ENCODE results near the gene VCP. TPM values are rescaled to one million over a fixed set of nuclear protein-coding genes. Genes with fewer than 3 reads are reported as not detected.

Gene VCP
- total RNA-seq, result 100 to 1,000 TPM in 3 of 4 donors, 10 to 100 TPM in 1; 57.6 to 252 (median 174) TPM

DNA sequence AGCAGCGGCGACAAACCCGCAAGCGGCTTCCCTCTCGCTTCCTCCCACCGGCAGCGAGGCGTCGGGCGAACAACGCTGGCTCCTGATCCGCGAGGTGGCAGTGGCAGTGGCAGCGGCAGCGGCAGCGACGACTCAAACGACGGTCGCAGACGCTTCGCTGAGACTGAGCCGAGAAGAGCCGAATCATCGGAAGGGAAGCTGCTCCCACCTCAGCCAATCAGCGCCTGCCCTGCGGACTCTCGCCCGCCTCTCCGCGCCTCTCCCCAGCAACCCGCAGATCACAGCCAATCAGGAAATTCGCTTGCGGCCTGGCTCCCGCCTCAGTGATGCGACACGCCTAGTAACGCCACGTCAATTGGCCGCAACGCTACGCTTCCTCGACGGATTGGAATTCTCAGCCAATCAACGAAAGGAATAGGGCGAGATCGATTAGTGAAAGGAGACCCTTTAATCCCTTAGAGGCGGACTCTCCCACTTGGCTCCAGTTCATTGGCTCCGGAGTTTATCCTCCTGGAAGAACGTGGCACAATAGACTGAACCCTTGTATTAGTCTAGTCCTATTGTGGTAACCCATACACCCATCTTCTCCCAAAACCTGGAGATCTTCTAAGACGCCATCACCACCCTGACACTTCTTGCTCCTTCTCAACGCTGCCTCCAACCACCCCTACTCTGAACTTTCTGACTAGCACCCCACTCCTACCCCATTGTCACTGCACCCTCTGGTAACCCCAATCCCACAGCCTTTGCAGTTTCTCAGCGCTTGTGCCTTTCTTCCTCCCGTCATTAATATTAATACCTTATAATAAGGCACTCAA is at the start of gene VCP:
VCP (minus strand) TSS at position 165 of the 818 bp plus-strand sequence. CDS start 272 bp downstream, outside the sequence.
- intact Hi-C loops (cut with DNase I; ENCODE audit: low total_unique reads), result loop anchor here (10.0 kb wide), 1 partner anchor 88 kb away; the partner anchor contains the start of gene DNAJB5
- Histone ChIP-seq H3K36me3 (no peaks in the 10 kb centered on the region), H3K4me1 (peaks cover 17 to 20% of the 10 kb centered on the region in 2 donors), H3K4me3 (peak within 1 kb of the TSS; percentile 54 to 99), H3K27me3 (no peaks in the 10 kb centered on the region), H3K9me3 (no peaks in the 10 kb centered on the region), H3K27ac (peak within 1 kb of the TSS; percentile 98 to 100)
- TF ChIP-seq POLR2A (IDR thresholded peaks at IDR 0.05), result peak; percentile 83 to 94
- no peak for TF ChIP-seq CTCF (IDR thresholded peaks at IDR 0.05)
- DNase-seq, result peak; percentile 97

GRCh38 chr9:35116898-35117551 is 44.6 kb upstream of the VCP start:
- H3K9me3 ChIP-seq, result no peaks in the 10 kb centered on the region
- peak in 1 of 2 donors; percentile 8 for TF ChIP-seq POLR2A (IDR thresholded peaks at IDR 0.05)
- peak; percentile 94 to 97 (median 96) for TF ChIP-seq CTCF (IDR thresholded peaks at IDR 0.05)
- intact Hi-C loops (cut with DNase I; ENCODE audit: low total_unique reads), result loop anchor here (5.0 to 10.0 kb wide), 3 partner anchors 140 to 698 kb away; partner anchors contain the start of genes HINT2 and SPAG8
- no peaks in the 10 kb centered on the region for H3K4me1 ChIP-seq
- H3K4me3 ChIP-seq, result peak overlapping the region; percentile 45 to 55
- H3K27me3 ChIP-seq, result no peaks in the 10 kb centered on the region
- no peaks in the 10 kb centered on the region for H3K36me3 ChIP-seq
- peak; percentile 88 to 94 for DNase-seq
- H3K27ac ChIP-seq, result peak overlapping the region; percentile 88 to 89

GRCh38 chr9:35116539-35116897 is 44.1 kb upstream of the VCP start:
- TF ChIP-seq CTCF (IDR thresholded peaks at IDR 0.05) (no peak), POLR2A (IDR thresholded peaks at IDR 0.05) (no peak)
- no peaks in the 10 kb centered on the region for H3K27me3 ChIP-seq
- H3K4me1 ChIP-seq, result no peaks in the 10 kb centered on the region
- H3K36me3 ChIP-seq, result no peaks in the 10 kb centered on the region
- intact Hi-C loops (cut with DNase I; ENCODE audit: low total_unique reads), result loop anchor here (5.0 to 10.0 kb wide), 3 partner anchors 141 to 698 kb away; partner anchors contain the start of genes HINT2 and SPAG8
- no peak for DNase-seq
- no peaks in the 10 kb centered on the region for H3K9me3 ChIP-seq
- peak overlapping the region; percentile 45 to 55 for H3K4me3 ChIP-seq
- peak overlapping the region; percentile 88 to 89 for H3K27ac ChIP-seq

- H3K9me3 ChIP-seq, result no peaks in the 10 kb centered on the region
- no peaks in the 10 kb centered on the region for H3K27me3 ChIP-seq
- intact Hi-C loops (cut with DNase I; ENCODE audit: low total_unique reads), result loop anchor here (5.0 to 10.0 kb wide), 3 partner anchors 141 to 699 kb away; partner anchors contain the start of genes HINT2 and SPAG8
- H3K4me1 ChIP-seq, result peaks cover 0 to 1% of the 10 kb centered on the region in 2 donors
- TF ChIP-seq CTCF (IDR thresholded peaks at IDR 0.05) (peak in 1 of 4 experiments; percentile 2), POLR2A (IDR thresholded peaks at IDR 0.05) (peak; percentile 27 to 28)
- peak; percentile 96 to 98 for DNase-seq
- no peaks in the 10 kb centered on the region for H3K36me3 ChIP-seq
- H3K27ac ChIP-seq, result peak within 1 kb of the TSS; percentile 88 to 89
- peak within 1 kb of the TSS; percentile 45 to 55 for H3K4me3 ChIP-seq
Measured at GRCh38 chr9:35115680-35116538, 43.5 kb upstream of the VCP start, which contains the start of gene ATOSB. Gene ATOSB, minus strand, starts transcription at chr9:35115862. Its CDS starts 7,588 bp downstream, at chr9:35108274.
